Measurements from ENCODE around the gene KRT39. TPM values are rescaled to one million over a fixed set of nuclear protein-coding genes. Genes with fewer than 3 reads are reported as not detected.

The KRT39 gene
- total RNA-seq, 1 experiment from 2014 or later: not detected

GRCh38 chr17:40936976-40937375 lies 29.8 kb downstream of the KRT39 start:
- Mint-ChIP-seq H3K4me1 (peaks cover 12% of the 10 kb centered on the region), H3K27me3 (ENCODE audit: low read depth) (no peaks in the 10 kb centered on the region; the same call in 1 of the 2 replicates), H3K4me3 (no peak overlapping the region), H3K9me3 (no peaks in the 10 kb centered on the region), H3K36me3 (no peaks in the 10 kb centered on the region), H3K27ac (peak overlapping the region; percentile 8; the same call in 1 of the 2 replicates)
- no peak for TF ChIP-seq IRF2 (CRISPR knock-in tag; IDR thresholded peaks at IDR 0.05; ENCODE audit: borderline replicate concordance, low read depth)
- TF ChIP-seq, protein P1, sequence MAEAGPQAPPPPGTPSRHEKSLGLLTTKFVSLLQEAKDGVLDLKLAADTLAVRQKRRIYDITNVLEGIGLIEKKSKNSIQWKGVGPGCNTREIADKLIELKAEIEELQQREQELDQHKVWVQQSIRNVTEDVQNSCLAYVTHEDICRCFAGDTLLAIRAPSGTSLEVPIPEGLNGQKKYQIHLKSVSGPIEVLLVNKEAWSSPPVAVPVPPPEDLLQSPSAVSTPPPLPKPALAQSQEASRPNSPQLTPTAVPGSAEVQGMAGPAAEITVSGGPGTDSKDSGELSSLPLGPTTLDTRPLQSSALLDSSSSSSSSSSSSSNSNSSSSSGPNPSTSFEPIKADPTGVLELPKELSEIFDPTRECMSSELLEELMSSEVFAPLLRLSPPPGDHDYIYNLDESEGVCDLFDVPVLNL (CRISPR knock-in tag; IDR thresholded peaks at IDR 0.05; ENCODE audit: borderline replicate concordance, low read depth): no peak
- DNase-seq (ENCODE audit: low spot score): no peak
- ChIA-PET POLR2A (no interaction called here), CTCF (no interaction called here)
- ATAC-seq: peak; percentile 67

DNA sequence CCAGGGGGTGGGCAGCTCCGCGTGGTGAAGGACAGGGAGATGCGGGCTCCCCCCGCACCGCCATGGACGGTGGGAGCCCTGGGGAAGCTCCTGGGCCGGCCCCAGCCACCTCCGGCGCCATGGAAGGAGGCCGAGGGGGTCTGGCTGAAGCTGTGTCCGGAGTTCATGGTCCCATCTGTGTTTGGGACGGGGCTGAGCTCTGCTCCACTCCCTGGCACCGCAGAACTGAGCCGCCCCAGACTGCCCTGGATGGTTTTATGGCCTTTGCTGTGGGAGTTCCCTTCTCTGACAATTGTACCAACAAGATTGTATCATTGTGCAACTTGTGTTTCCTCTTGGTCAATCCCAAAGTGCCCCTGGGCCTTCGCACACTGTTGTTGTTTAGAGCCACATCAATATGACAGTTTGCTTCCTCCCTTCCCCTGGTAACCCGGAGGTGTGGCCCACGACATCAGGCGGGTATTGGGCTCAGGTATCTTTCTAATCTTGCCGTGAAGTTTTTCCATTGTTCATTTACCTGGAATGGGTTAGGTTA lies 30.2 kb downstream of the KRT39 start:
- no peaks in the 10 kb centered on the region; the same call in 1 of the 2 replicates for H3K27me3 Mint-ChIP-seq (ENCODE audit: low read depth)
- 0 out of 2 replicates have a peak, but pooled peaks have one; percentile 39 for TF ChIP-seq GABPB1 (CRISPR knock-in tag; IDR thresholded peaks at IDR 0.05)
- no peak for TF ChIP-seq FOXJ3 (CRISPR knock-in tag; IDR thresholded peaks at IDR 0.05; ENCODE audit: borderline replicate concordance)
- peaks cover 12% of the 10 kb centered on the region for H3K4me1 Mint-ChIP-seq
- CTCF ChIA-PET: no interaction called here
- H3K27ac Mint-ChIP-seq: peak overlapping the region; percentile 8; the same call in 1 of the 2 replicates
- H3K4me3 Mint-ChIP-seq: no peak overlapping the region
- ATAC-seq (no peak), DNase-seq (ENCODE audit: low spot score) (no peak)
- POLR2A ChIA-PET: no interaction called here
- H3K36me3 Mint-ChIP-seq: no peaks in the 10 kb centered on the region
- no peaks in the 10 kb centered on the region for H3K9me3 Mint-ChIP-seq

- DNase-seq (ENCODE audit: low spot score) (no peak), ATAC-seq (no peak)
- Mint-ChIP-seq H3K4me1 (peaks cover 12% of the 10 kb centered on the region), H3K27ac (no peak overlapping the region), H3K9me3 (no peaks in the 10 kb centered on the region), H3K27me3 (ENCODE audit: low read depth) (no peaks in the 10 kb centered on the region; the same call in 1 of the 2 replicates), H3K4me3 (no peak overlapping the region), H3K36me3 (no peaks in the 10 kb centered on the region)
- POLR2A ChIA-PET: no interaction called here
- TF ChIP-seq ATF1 (CRISPR knock-in tag; IDR thresholded peaks at IDR 0.05) (no peak), ZNF232 (CRISPR knock-in tag; IDR thresholded peaks at IDR 0.05) (no peak), CTCF (IDR thresholded peaks at IDR 0.05) (no peak), ESRRA (CRISPR knock-in tag; IDR thresholded peaks at IDR 0.05; ENCODE audit: borderline replicate concordance) (no peak), SMAD3 (CRISPR knock-in tag; IDR thresholded peaks at IDR 0.05; ENCODE audit: borderline replicate concordance) (no peak), CREM (CRISPR knock-in tag; IDR thresholded peaks at IDR 0.05) (no peak), GABPB1 (CRISPR knock-in tag; IDR thresholded peaks at IDR 0.05) (no peak), STAT6 (CRISPR knock-in tag; conservative IDR thresholded peaks at IDR 0.05; ENCODE audit: low read depth) (no peak), ZNF317 (CRISPR knock-in tag; IDR thresholded peaks at IDR 0.05; ENCODE audit: borderline replicate concordance, low read depth) (no peak), TEAD1 (CRISPR knock-in tag; IDR thresholded peaks at IDR 0.05) (no peak), PRRX2 (CRISPR knock-in tag; IDR thresholded peaks at IDR 0.05) (no peak), CDX4 (CRISPR knock-in tag; IDR thresholded peaks at IDR 0.05; ENCODE audit: borderline replicate concordance) (no peak), NR2C2 (CRISPR knock-in tag; IDR thresholded peaks at IDR 0.05) (no peak), EMX1 (CRISPR knock-in tag; IDR thresholded peaks at IDR 0.05) (no peak), ZNF396 (CRISPR knock-in tag; IDR thresholded peaks at IDR 0.05; ENCODE audit: borderline replicate concordance) (no peak)
- TF ChIP-seq, protein P2, sequence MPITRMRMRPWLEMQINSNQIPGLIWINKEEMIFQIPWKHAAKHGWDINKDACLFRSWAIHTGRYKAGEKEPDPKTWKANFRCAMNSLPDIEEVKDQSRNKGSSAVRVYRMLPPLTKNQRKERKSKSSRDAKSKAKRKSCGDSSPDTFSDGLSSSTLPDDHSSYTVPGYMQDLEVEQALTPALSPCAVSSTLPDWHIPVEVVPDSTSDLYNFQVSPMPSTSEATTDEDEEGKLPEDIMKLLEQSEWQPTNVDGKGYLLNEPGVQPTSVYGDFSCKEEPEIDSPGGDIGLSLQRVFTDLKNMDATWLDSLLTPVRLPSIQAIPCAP (CRISPR knock-in tag; IDR thresholded peaks at IDR 0.05): no peak
- TF ChIP-seq, protein P3, sequence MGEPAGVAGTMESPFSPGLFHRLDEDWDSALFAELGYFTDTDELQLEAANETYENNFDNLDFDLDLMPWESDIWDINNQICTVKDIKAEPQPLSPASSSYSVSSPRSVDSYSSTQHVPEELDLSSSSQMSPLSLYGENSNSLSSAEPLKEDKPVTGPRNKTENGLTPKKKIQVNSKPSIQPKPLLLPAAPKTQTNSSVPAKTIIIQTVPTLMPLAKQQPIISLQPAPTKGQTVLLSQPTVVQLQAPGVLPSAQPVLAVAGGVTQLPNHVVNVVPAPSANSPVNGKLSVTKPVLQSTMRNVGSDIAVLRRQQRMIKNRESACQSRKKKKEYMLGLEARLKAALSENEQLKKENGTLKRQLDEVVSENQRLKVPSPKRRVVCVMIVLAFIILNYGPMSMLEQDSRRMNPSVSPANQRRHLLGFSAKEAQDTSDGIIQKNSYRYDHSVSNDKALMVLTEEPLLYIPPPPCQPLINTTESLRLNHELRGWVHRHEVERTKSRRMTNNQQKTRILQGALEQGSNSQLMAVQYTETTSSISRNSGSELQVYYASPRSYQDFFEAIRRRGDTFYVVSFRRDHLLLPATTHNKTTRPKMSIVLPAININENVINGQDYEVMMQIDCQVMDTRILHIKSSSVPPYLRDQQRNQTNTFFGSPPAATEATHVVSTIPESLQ (CRISPR knock-in tag; IDR thresholded peaks at IDR 0.05): no peak
- TF ChIP-seq, protein P4, sequence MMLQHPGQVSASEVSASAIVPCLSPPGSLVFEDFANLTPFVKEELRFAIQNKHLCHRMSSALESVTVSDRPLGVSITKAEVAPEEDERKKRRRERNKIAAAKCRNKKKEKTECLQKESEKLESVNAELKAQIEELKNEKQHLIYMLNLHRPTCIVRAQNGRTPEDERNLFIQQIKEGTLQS (CRISPR knock-in tag; conservative IDR thresholded peaks at IDR 0.05): no peak
- CTCF ChIA-PET: no interaction called here
Measured at GRCh38 chr17:40935624-40936023, 31.1 kb downstream of the KRT39 start.
